ENCODE measurements around the gene NEURL1B.

DNA sequence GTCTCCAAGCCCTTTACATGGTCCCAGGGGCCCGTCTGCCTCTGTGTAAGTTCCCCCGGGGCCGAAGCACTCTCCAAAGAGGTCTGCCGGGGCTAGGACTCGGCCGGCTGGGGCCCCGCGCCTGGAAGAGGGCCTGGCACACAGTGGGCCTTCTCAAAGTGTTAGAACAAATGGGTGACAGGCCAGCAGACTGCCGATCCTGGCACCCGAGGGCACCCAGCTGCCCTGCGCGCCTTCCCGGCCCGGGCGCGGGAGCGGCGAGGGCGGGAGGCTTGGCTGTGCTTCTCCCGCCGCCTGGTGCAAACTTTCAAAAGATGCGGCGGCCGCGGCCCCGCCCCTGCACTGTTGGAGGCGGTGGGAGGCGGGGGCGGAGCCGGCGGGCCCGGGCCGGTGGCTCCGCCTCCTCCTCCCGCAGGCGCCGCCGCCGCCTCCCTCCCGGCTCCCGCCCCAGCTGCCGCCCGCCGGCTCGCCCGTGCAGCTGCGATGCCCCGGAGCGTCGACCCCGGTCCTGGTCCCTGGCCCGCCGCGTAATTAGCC lies at the start of gene NEURL1B:
- TF ChIP-seq CTCF (IDR thresholded peaks at IDR 0.05; ENCODE audit: low read depth, low read length, missing input control) (no peak), RAD21 (IDR thresholded peaks at IDR 0.05) (peak; percentile 26 to 45), YY1 (IDR thresholded peaks at IDR 0.05) (no peak), REST (IDR thresholded peaks at IDR 0.05) (no peak), FOXA1 (IDR thresholded peaks at IDR 0.05) (no peak), GABPA (IDR thresholded peaks at IDR 0.05 in 1 of 2, conservative IDR thresholded peaks at IDR 0.05 in 1 of 2) (no peak), HNF4A (conservative IDR thresholded peaks at IDR 0.05) (no peak), SP1 (IDR thresholded peaks at IDR 0.05) (no peak), ATF3 (IDR thresholded peaks at IDR 0.05) (no peak), TAF1 (conservative IDR thresholded peaks at IDR 0.05) (no peak), JUND (IDR thresholded peaks at IDR 0.05) (no peak), HNF4G (IDR thresholded peaks at IDR 0.05) (no peak)
- TF ChIP-seq, protein P1, sequence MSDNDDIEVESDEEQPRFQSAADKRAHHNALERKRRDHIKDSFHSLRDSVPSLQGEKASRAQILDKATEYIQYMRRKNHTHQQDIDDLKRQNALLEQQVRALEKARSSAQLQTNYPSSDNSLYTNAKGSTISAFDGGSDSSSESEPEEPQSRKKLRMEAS (IDR thresholded peaks at IDR 0.05), result no peak
